GM18508 (cell line): ENCODE measurements around the gene CSAD.

Source experiments
- ATAC-seq: cut with Tn5 transposase; IDR thresholded peaks from one replicate; pipeline ENCODE4 v1.9.1; 2021; ENCODE audit warnings: moderate number of reproducible peaks; ENCODE audit not compliant: insufficient read depth, unreplicated experiment

The CSAD gene, protein sequence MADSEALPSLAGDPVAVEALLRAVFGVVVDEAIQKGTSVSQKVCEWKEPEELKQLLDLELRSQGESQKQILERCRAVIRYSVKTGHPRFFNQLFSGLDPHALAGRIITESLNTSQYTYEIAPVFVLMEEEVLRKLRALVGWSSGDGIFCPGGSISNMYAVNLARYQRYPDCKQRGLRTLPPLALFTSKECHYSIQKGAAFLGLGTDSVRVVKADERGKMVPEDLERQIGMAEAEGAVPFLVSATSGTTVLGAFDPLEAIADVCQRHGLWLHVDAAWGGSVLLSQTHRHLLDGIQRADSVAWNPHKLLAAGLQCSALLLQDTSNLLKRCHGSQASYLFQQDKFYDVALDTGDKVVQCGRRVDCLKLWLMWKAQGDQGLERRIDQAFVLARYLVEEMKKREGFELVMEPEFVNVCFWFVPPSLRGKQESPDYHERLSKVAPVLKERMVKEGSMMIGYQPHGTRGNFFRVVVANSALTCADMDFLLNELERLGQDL

DNA sequence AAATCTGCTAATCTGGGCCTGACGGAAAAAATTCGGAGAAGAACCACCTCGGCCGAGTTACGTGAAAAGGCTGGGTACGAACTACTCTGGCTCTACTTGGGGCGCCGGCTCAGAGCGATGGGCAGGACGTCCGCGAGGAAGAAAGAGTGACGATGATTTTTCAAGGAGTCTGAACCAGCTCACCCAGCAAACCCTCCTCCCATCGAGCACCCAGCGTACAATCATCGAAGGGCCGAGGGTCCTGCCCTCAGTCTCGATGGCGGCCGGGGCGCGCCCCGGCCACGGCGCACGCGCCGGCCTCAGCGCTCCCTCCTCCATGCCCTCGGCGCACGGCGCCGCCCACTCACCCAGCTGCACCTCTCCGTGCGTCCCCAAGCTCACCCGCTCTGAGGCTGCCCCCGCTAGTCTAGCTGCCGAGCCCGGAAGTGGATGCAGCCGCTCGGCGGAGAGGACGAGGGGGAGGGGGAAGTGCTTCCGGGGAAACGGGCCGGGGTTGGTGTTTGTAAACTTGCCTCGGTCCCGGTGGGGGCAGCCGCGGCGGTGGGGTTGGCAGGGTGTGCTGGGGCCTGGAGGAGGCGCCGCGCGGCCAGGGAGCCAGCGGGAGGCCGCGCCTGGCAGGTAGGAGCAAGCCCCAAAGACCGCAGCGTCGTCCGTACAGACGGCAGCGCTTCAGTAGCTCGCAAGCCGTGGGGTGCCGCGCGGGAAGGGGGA lies at the start of gene CSAD, which contains the start of gene ZNF740:
CSAD (minus strand) TSS at position 706 of the 711 bp plus-strand sequence. CDS start 7,455 bp downstream, outside the sequence.
ZNF740 (plus strand) TSS at position 503 of the 711 bp plus-strand sequence. CDS start 1,262 bp downstream, outside the sequence.
- ATAC-seq = peak; percentile 48

DNA sequence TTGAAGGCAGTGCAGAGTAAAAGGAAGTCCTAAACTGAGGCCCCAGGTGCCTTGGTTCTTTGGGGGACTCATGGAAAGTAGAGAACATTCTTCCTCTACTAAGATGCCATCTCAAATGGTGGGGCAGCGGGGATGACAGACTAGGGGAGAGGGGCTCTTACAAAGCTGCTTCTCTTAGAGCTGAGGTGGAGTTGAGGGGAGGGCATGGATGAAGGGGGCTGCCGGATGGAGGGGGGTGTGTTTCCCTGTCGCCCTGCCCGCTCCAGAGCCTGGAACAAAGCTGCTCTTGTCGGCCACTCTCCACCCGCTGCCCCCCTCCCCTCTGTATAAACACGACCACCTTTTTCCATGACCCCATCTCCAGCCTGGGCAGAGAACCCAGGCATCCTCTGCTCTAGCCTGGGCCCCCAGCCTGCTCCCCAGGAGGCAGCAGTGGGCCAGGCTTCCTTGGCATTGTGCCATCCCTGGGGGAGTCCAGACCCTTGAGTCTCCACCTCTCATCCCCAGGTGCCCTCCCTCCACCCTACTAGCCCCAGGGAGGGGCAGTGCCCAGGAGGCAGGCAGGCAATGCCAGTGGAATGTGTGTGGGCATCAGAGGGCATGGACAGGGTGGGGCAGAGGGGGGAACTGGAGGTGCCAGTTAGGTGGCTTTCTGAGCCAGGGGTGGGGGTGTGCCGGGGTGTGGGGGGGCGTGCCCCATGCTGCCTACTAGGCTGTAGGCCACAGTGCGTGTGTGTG lies 49.6 kb upstream of the CSAD start:
- no peak for ATAC-seq

DNA sequence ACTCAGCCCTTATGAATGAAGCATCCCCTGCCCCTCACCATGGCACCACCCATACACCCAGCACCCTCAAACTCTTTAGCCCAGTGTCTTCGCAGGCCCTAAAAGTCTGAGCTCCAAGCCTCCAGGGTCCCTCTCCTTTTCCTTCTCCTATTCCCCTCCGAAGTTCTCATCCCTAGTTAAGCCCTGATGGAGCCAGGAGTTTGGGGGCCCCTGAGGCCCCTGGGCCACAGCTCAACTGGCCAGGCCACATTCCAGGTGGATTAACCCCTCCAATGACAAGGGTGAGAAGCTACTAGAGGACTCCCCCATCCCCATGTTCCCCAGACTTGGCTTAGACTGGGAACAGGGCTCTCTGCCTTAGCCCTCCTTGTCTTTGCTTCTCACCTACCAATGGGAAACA lies 48.7 kb upstream of the CSAD start:
- ATAC-seq = no peak

DNA sequence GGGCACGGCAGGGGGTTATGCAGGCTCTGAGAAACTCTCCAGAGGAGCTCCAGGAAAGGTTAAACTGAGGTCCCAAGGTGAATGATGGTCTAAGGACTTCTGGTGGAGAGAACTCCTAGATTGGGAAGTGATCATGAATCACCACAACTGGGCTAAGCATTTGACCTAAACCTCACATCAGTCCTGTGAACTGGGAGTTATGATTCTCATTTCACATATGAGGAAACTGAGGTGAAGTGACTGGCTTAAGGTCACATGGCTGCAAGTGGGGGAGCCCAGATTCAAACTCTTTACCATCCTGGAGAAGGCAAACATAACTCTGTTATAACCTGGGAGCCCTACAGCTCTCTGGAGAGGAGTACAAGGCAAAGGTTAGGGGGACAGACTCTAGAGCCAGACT lies 47.1 kb upstream of the CSAD start:
- no peak for ATAC-seq

DNA sequence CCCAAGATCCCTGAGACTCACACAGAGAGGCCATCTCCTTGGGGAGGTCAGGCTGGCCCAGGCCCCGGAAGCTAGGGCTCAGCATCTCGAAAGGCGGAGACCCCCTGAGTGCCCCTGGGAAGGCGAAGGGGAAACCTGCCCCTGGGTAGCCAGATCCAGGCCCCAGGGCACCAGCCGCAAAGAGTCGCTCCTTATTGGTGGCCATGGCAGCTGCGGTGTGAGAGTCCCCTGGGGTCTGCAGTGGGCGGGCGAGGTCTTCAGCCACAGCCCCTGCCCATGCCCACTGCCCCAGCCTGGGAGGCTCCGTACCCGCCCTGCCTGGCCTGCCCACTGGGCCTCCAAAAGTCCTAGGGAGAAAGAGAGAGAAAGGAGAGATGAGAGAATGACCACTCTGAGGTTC lies 46.6 kb upstream of the CSAD start:
- no peak for ATAC-seq

DNA sequence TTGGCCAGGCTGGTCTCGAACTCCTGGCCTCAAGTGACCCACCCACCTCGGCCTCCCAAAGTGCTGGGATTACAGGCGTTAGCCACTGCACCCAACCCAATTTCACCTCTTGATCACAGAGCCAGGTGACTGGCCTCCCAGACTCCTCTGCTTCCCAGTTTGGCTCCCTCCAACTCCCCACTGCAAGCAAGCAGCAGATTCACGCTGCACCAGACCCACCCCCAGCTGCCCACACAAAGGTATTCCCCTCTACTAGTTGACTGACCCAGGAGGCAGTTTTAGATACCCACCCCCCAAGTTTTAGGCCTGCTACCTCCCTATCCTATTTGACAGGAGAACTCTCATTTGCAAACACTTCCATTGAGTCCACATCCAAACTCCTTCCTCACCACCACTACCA lies 46.1 kb upstream of the CSAD start:
- ATAC-seq = no peak

DNA sequence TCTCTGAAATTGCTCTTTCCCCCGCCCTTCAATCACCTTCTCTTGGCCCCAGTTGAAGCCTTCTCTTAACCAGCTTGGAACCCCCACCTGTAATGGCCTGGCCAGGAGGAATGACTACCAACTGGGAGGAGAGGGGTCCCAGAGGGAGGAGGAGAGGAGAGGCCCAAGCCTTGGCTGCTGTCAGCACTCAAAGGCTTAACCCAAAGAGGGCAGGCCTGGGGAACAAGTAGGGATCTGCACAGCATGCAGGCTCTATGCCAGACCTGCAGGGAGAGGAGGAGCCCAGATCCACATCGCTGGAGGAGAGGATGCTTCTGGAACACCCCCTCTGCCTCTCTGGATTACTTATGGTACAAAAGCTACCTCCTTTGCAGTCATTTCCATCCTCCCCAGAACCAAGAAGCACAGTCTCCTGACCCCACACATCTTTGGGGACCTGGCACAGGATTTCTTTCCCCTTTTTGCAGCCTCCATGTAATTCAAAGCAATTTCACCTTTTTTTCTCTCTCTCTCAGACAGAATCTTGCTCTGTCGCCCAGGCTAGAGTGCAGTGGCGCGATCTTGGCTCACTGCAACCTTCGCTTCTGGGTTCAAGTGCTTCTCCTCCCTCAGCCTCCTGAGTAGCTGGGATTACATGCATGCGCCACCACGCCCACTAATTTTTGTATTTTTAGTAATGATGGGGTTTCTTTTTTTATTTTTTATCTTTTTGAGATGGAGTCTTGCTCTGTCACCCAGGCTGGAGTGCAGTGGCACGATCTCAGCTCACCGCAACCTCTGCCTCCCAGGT lies 45.1 kb upstream of the CSAD start:
- ATAC-seq = no peak

DNA sequence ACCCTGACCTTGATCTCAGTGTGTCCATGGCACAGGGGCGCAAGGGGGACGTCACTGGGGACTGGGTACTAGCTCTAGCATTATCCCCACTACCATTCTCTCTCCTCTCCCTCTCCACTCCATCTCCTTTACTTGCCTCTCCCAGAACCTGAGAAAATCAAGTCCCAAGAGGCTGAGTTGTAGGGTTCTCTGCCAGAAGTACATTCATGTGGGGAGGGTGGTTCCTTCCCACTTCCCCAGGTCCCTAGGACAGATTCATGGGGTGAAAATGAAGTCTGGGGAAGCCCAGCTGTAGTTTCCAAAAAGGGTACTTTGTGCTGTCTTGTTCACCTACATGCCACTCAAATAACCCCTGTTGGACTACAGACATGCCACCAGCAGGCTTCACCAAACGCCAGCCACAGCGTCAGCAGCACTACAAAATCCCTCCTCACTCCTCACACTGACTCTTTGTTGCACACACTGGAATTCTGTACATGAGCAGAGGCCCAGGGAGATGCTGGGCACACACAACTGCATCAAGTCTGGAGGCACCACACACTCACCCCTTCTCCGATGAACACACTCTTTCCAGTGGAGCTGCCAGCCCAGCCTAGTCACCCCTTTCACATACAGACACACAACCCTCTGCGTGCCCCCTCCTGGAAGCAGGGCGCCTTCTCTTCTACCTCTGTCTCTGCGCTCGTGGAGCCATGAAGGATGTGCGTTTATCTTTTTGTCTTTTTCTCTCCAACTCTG lies 44.3 kb upstream of the CSAD start:
- ATAC-seq = no peak

DNA sequence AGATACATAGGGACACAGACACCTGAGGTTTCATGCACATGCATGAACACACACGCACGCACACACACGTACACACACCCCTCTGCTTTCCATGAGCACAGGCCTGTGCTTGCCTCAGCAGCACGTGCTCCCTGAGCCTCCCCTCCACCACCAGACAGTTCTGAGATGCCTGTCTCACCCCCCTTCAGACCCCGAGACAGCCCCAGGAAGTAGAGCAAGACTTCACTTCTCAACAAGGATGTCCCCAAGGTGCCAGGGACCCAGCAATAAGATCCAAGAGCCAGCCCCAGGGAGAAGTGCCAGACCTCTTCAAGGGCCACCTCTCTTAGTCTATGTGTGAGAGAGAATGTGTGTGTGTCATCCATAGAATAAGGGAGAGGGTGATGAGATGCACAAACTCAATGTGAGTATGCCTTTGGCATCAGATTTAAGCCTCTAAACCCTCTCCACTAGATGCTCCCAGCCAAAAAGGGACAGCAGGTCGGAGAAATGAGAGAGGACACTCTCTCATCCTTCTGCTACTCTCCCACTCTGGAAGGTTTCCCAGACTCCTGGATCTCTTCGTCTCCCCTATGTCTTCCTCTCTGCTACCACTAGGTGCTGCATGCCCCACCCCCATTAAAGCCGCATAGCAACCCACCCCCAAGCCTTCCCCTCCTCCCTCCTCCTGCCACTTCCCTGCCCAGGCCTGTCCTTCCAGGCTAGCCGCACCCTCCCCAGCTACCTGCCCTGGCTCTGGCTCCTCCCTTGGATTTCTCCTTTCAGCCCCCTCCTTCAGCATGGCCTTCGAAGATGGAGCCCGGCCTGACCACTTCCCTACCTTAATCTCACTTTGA lies 43.6 kb upstream of the CSAD start:
- no peak for ATAC-seq

DNA sequence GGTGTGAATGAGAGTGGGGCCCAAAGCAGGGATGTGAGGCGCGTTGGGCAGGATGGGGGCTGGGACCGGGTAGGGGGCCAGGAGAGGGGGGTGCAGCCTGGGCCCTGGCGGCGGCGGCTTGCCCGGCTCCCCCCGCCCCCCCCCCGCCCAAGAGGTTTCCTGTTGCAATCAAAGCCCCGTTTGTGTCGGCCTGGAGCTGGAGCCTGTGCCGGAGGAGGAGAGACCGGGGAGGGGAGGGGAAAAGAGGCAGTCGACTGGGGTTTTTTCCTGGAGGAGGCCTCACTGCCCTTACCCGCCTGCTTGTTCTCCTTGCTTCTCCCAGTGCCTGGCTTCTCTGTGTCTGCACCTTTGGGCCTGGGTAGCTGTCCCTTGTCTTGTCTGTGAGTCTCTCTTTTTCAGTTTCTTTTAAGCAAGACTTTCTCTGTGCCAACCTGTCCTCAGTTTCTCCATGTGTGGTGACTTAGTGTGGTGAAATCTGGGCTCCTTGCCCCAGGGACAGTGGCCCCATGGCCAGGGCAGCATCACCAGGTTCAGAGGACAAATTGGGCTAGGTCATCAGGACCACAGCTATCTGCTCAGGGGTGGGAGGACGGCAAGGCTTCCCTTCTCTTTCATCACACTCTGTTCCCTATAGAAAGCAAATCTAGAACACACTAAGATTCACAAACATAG lies 42.8 kb upstream of the CSAD start:
- ATAC-seq = no peak

DNA sequence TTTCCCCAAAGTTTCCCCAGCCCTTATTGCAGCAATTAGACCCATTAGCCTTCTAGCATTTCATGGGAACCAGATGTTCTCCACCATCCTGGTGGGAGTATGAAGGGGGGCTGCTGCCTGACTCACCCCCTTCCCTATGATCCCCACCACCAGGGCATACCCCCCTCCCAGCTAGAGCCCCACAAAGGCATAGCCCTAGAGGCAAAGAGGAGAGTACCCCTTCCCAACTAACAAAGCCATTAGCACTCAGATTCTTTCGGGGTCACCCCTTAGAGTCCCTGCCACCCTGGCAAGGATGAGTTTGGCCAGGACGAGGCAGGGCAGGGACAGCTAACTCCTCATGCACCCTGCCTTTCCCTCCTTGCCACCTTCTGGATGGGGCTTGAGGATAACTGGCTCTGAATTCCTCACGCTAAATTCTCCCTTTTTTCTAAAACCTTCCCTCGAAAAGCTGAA lies 42.1 kb upstream of the CSAD start:
- ATAC-seq = no peak

DNA sequence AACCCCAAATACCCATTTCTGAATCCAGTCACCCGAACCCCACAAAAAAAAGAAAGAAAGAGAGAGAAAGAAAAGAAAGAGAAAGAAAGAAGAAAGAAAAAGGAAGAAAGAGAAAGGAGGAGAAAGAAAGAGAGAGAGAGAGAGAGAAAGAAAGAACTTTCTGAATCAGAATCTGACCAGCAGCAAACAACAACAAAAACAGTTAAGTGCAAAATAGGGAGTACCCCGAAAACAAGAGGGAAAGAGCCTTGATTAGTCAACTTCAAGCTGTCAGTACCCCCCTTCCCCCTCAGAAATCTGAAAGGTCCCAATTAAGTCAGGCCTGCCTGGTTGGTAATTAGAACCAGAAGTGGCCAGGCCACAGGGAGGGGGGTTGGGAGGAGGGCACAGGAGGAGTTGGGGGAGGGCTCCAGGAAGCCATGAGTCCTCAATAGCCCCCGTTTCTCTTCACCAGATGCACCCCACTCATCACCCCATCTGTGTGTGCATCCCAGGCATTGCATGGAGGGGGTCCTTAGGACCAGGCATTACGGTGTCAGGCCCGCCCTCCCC lies 41.5 kb upstream of the CSAD start:
- no peak for ATAC-seq

DNA sequence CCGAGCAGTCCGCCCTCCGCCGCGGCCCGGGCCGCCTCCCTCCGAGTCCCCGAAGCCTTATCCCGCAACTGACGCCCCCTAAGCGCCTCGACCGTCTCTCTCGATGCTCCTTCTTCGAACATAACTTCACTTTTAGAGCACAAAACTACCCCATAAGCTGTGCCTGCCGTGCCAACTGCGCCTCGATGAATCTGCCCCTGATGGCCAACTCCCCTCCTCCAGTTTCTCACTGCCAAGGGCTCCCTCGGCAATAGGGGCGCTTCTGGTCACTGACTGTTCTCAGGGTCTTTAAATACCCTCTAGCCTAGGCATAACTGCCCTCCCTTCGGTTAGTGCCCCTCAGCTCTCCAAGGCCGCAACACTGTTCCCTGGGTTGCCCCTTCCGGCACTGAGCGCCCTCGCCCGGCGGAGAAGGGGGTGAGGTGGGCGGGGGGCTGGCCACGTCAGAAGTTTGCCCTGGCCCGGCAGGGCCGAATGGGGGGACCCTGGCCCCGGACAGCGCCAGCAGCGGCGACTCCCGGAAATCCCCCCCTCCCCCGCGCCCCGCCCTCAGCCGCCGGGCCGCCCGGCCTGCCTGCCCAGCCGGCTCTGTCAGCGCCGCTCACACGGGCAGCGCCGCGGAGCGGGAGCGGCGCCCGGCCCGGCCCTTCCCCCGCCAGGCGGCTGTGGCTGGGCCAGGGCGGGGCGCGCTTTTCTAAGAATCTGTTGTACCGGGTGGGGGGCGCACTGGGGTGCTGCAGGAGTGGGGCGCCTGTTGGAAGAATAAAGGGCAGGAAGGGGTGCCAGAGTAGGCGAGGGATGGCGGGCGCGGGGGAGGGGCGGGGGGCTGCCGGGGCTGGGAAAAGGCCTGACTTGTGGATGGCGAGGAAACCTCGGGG lies 40.7 kb upstream of the CSAD start:
- ATAC-seq = no peak

DNA sequence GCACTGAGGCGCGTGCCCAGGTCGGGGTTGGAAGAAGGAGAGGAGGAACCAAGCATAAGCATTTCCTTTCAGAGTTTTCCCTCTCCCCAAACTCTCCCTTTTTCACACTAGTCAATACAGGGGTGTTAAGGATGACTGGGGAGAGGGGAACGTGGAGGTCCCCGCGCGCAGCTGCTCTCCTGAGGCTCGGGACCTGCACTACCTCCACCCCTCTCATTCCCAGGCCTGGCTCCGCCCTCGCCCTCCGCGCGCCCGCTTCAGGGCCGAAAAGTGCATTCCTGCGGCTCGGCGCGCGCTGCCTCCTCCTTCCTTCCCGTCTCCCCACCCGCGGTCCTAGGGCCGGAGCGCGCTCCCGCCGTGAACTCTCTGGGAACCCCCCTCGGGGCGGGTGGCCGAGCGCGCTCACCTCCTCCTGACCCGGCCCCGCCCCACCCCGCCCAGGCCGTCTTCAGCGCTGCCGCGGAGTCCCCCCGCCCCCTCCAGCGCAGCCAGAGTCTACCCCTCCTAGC lies 40.0 kb upstream of the CSAD start:
- ATAC-seq = no peak

DNA sequence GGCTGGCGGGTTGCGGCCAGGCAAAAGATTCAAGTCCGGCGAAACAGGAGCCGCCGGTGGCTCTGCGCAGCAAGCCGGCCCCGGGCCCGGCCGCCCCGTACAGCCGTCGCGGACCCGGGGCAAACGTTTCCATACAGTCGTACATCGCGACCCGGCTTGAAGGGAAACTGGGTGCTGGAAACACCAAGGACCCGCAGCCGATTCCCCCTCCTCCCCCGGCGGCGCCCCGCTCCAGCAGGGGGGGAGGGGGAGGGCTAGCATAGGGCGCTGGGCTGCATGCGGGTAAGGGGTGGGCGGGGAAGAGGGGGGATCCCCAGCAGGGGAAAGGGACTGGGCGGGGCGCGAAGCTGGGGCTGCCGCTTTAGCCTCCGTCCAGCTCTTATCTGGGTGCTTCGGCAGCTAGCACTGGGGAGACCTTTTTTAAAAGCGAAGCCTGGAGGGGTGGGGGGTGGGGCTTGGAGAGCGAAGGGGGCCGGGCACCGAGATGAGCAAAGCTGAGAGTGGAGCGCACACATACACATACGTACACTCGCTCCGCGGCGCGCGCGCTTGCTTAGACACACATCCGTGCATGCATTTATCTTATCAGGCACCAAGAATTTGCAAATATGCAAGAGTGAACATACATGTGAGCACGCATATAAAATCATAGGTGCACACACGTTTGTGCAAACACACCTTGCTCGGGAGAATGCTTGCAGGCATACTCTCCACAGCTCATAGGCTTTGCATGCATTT lies 39.4 kb upstream of the CSAD start:
- ATAC-seq = no peak
